CD4-positive, alpha-beta T cell (primary cell): ENCODE measurements around the gene MROH8. TPM values are rescaled to one million over a fixed set of nuclear protein-coding genes. Genes with fewer than 3 reads are reported as not detected.
"Not testable (repeated sequence)": the region's sequence is repeated elsewhere in the genome, so short reads cannot be mapped to it uniquely, and the experiment has no call there.

Experiments used
- ATAC-seq: fragments of 200-7000 bp; cut with Tn5 transposase; one replicate; pipeline ENCODE4 v1.10.0; 2022; ENCODE audit warnings: mild to moderate bottlenecking; ENCODE audit not compliant: poor library complexity
- CTCF ChIA-PET: fragments of 350-600 bp; sonication (Branson Sonifier 250); formaldehyde crosslinking; loops from one replicate; lab custom pipeline; 2021; ENCODE audit warnings: antibody characterized with exemption, inconsistent platforms; lab: Charles Lee
- POLR2A ChIA-PET: fragments of 350-600 bp; sonication (Branson Sonifier 250); formaldehyde crosslinking; loops from one replicate; lab custom pipeline; 2021; ENCODE audit warnings: antibody characterized with exemption, inconsistent platforms; lab: Charles Lee
- DNase-seq, 14 experiments: peaks; one replicate each; pipeline ENCODE4 v3.0.0-alpha.2; 2013 to 2020; ENCODE audit warnings: mixed read lengths in 2 of 14
- H3K27ac ChIP-seq, 2 donors: one replicate each; pipeline versions ENCODE4 v1.5.1 to v1.7.0; 2013; ENCODE audit warnings: low read length in 2 of 2, low read depth in 1 of 2, mild to moderate bottlenecking in 1 of 2
- H3K27me3 ChIP-seq, 2 experiments: 1 replicate in 1 of 2; 2 replicates in 1 of 2; pipeline versions ENCODE4 v1.6.1 to v1.7.0; 2013; ENCODE audit warnings: low read length in 2 of 2, control low read depth in 1 of 2, mild to moderate bottlenecking in 1 of 2, moderate library complexity in 1 of 2; ENCODE audit not compliant: insufficient read depth in 2 of 2, control insufficient read depth in 1 of 2
- H3K36me3 ChIP-seq: one replicate; pipeline ENCODE4 v1.6.1; 2013; ENCODE audit warnings: low read length, control low read depth; ENCODE audit not compliant: insufficient read depth
- H3K4me1 ChIP-seq: one replicate; pipeline ENCODE4 v1.6.1; 2013; ENCODE audit warnings: low read length, control low read depth; ENCODE audit not compliant: insufficient read depth
- H3K4me3 ChIP-seq: one replicate; pipeline ENCODE4 v1.5.1; 2013; ENCODE audit warnings: mild to moderate bottlenecking, low read length, moderate library complexity
- H3K9me3 ChIP-seq, 2 experiments: 1 replicate in 1 of 2; 2 replicates in 1 of 2; pipeline versions ENCODE4 v1.6.1 to v1.7.0; 2013; ENCODE audit warnings: low read length in 2 of 2, mild to moderate bottlenecking in 2 of 2, control low read depth in 1 of 2, moderate library complexity in 1 of 2; ENCODE audit not compliant: control insufficient read depth in 1 of 2, insufficient read depth in 1 of 2
- H3K27ac Mint-ChIP-seq: one replicate; pipeline ENCODE4 v1.8.0; 2020; ENCODE audit warnings: mixed read lengths
- H3K27me3 Mint-ChIP-seq: one replicate; pipeline ENCODE4 v1.8.0; 2021; ENCODE audit warnings: mixed read lengths
- H3K36me3 Mint-ChIP-seq: one replicate; pipeline ENCODE4 v1.8.0; 2021; ENCODE audit warnings: low read depth, mixed read lengths
- H3K4me1 Mint-ChIP-seq: one replicate; pipeline ENCODE4 v1.8.0; 2021; ENCODE audit warnings: low read depth, mixed read lengths
- H3K4me3 Mint-ChIP-seq: one replicate; pipeline ENCODE4 v1.8.0; 2020; ENCODE audit warnings: mild to moderate bottlenecking, mixed read lengths
- H3K9me3 Mint-ChIP-seq: one replicate; pipeline ENCODE4 v1.8.0; 2020; ENCODE audit warnings: mixed read lengths
- intact Hi-C, 2 experiments: fragments of 100-400 bp; cut with DNase I in 1 of 2; cut with micrococcal nuclease in 1 of 2; formaldehyde crosslinking; loops; one replicate each; pipeline versions ENCODE4 v1.15.1 to v1.9.0; 2023 to 2025; cut with DNase I, micrococcal nuclease
- total RNA-seq, 174 experiments: library from RNA in 2 of 174; stranded (reverse) in 2 of 174; gene quantifications; one replicate each; pipeline ENCODE4 v1.2.3 and lab custom pipeline; 2021 to 2026
- TF ChIP-seq, protein P1 (sequence below): fragments of 200-600 bp; IDR thresholded peaks from one replicate; pipeline ENCODE4 v1.8.0; 2022; ENCODE audit warnings: antibody characterized with exemption, mild to moderate bottlenecking

The MROH8 gene
- total RNA-seq, 2 experiments from 2014 or later: 1.1 to 1.2 TPM

DNA sequence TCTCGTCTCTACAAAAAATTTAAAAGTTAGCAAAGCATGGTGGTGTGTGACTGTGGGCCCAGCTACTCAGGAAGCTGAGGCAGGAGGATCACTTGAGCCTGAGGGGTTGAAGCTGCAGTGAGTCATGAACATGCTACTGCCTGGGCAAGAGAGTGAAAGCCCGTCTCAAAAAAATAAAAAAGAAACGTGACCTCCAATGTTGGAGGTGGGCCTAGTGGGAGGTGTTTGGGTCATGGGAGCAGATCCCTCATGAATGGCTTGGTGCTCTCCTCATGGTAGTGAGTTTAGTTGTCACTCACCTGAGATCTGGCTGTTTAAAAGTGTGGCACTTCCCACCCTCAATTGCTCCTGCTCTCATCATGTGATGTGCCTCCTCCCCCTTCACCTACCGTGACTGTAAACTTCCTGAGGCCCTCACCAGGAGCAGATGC is 107.9 kb downstream of the MROH8 start:
- no peaks in the 10 kb centered on the region for H3K27me3 ChIP-seq
- Mint-ChIP-seq H3K27me3 (no peaks in the 10 kb centered on the region), H3K36me3 (peaks cover 42% of the 10 kb centered on the region), H3K9me3 (no peaks in the 10 kb centered on the region), H3K4me1 (peaks cover 38% of the 10 kb centered on the region), H3K4me3 (peak overlapping the region; percentile 54), H3K27ac (peak overlapping the region; percentile 80)
- CTCF ChIA-PET: interaction anchor here (1.4 to 1.5 kb wide), 2 partner anchors 10 to 11 kb away, joined by 3 to 5 read pairs; no protein-coding TSS in a partner anchor
- TF ChIP-seq, protein P1, sequence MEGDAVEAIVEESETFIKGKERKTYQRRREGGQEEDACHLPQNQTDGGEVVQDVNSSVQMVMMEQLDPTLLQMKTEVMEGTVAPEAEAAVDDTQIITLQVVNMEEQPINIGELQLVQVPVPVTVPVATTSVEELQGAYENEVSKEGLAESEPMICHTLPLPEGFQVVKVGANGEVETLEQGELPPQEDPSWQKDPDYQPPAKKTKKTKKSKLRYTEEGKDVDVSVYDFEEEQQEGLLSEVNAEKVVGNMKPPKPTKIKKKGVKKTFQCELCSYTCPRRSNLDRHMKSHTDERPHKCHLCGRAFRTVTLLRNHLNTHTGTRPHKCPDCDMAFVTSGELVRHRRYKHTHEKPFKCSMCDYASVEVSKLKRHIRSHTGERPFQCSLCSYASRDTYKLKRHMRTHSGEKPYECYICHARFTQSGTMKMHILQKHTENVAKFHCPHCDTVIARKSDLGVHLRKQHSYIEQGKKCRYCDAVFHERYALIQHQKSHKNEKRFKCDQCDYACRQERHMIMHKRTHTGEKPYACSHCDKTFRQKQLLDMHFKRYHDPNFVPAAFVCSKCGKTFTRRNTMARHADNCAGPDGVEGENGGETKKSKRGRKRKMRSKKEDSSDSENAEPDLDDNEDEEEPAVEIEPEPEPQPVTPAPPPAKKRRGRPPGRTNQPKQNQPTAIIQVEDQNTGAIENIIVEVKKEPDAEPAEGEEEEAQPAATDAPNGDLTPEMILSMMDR: no peak
- H3K36me3 ChIP-seq: peaks cover 6% of the 10 kb centered on the region
- DNase-seq (peak in 11 of 14 experiments; percentile 3 to 61 (median 35)), ATAC-seq (peak; percentile 85)
- intact Hi-C loops: no loop called here
- H3K4me1 ChIP-seq: peaks cover 30% of the 10 kb centered on the region
- peak overlapping the region in 1 of 2 donors; percentile 38 for H3K27ac ChIP-seq
- POLR2A ChIA-PET: interaction anchor here (1.0 to 1.1 kb wide), 2 partner anchors 24 to 64 kb away, joined by 3 read pairs; partner anchors contain the start of gene RBL1
- H3K4me3 ChIP-seq: no peak overlapping the region
- H3K9me3 ChIP-seq: peaks cover 0 to 4% of the 10 kb centered on the region in 2 experiments

DNA sequence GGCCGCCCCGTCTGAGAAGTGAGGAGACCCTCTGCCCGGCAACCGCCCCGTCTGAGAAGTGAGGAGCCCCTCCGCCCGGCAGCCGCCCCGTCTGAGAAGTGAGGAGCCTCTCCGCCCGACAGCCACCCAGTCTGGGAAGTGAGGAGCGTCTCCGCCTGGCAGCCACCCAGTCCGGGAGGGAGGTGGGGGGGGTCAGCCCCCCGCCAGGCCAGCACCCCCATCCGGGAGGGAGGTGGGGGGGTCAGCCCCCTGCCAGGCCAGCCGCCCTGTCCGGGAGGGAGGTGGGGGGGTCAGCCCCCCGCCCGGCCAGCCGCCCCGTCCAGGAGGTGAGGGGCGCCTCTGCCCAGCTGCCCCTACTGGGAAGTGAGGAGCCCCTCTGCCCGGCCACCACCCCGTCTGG is 109.8 kb downstream of the MROH8 start:
- H3K4me1 ChIP-seq: peaks cover 30% of the 10 kb centered on the region

GRCh38 chr20:37066168-37066567 is 113.2 kb downstream of the MROH8 start:
- intact Hi-C loops: no loop called here
- Mint-ChIP-seq H3K36me3 (peaks cover 42% of the 10 kb centered on the region), H3K27ac (no peak overlapping the region), H3K4me3 (no peak overlapping the region), H3K9me3 (no peaks in the 10 kb centered on the region), H3K27me3 (no peaks in the 10 kb centered on the region), H3K4me1 (peaks cover 4% of the 10 kb centered on the region)
- TF ChIP-seq, protein P1: no peak
- ChIA-PET CTCF (interaction anchor here (0.6 kb wide), 1 partner anchor 17 kb away, joined by 3 read pairs; no protein-coding TSS in a partner anchor), POLR2A (no interaction called here)
- DNase-seq (no peak), ATAC-seq (no peak)
- Histone ChIP-seq H3K27ac (no peak overlapping the region), H3K9me3 (no peaks in the 10 kb centered on the region), H3K36me3 (peaks cover 42% of the 10 kb centered on the region), H3K27me3 (no peaks in the 10 kb centered on the region), H3K4me1 (peaks cover 7% of the 10 kb centered on the region), H3K4me3 (no peak overlapping the region)

More for the DNA sequence above, 109.8 kb downstream of the MROH8 start:
- peaks cover 22% of the 10 kb centered on the region for H3K36me3 ChIP-seq
- intact Hi-C loops, H3K9me3 Mint-ChIP-seq, H3K4me3 Mint-ChIP-seq, CTCF ChIA-PET, H3K27me3 Mint-ChIP-seq, H3K4me3 ChIP-seq, ATAC-seq, H3K27me3 ChIP-seq, POLR2A ChIA-PET, DNase-seq, H3K9me3 ChIP-seq, H3K27ac ChIP-seq, H3K27ac Mint-ChIP-seq: not testable (repeated sequence)
- Mint-ChIP-seq H3K4me1 (peaks cover 25% of the 10 kb centered on the region), H3K36me3 (peaks cover 44% of the 10 kb centered on the region)

- no peaks in the 10 kb centered on the region for H3K27me3 Mint-ChIP-seq
- Histone ChIP-seq H3K27me3 (no peaks in the 10 kb centered on the region), H3K4me3 (no peak overlapping the region), H3K36me3 (peaks cover 54% of the 10 kb centered on the region), H3K27ac (no peak overlapping the region), H3K9me3 (no peaks in the 10 kb centered on the region), H3K4me1 (no peaks in the 10 kb centered on the region)
- DNase-seq (no peak), ATAC-seq (no peak)
- no peaks in the 10 kb centered on the region for H3K9me3 Mint-ChIP-seq
- ChIA-PET POLR2A (no interaction called here), CTCF (interaction anchor here (0.6 to 0.7 kb wide), 2 partner anchors 12 to 141 kb away, joined by 3 read pairs; no protein-coding TSS in a partner anchor)
- peaks cover 86% of the 10 kb centered on the region for H3K36me3 Mint-ChIP-seq
- intact Hi-C loops: no loop called here
- no peaks in the 10 kb centered on the region for H3K4me1 Mint-ChIP-seq
- TF ChIP-seq, protein P1: no peak
- no peak overlapping the region for H3K4me3 Mint-ChIP-seq
- H3K27ac Mint-ChIP-seq: peak overlapping the region; percentile 13
Measured at GRCh38 chr20:37055276-37055675, 124.1 kb downstream of the MROH8 start.
